Measurements from ENCODE around the gene SPTB. TPM values are rescaled to one million over a fixed set of nuclear protein-coding genes. Genes with fewer than 3 reads are reported as not detected.

SPTB gene
- total RNA-seq, 1 experiment from 2014 or later = 2.3 TPM

GRCh38 chr14:64811676-64812075 lies 68.0 kb downstream of the SPTB start:
- H3K79me2 ChIP-seq (ENCODE audit: insufficient read depth, low read length) = no peaks in the 10 kb centered on the region
- H3T11ph ChIP-seq (ENCODE audit: low read length) = no peak overlapping the region
- no peaks in the 10 kb centered on the region for H3K27me3 ChIP-seq (ENCODE audit: insufficient read depth, low read length)
- WGBS (ENCODE audit: extremely low coverage, insufficient read length, low lambda C conversion rate) = no CpG with 5 or more reads among the region's 1 CpG
- no peak overlapping the region for H4K8ac ChIP-seq (replicated peaks; ENCODE audit: insufficient read length, low read depth, low read length)
- Mint-ChIP-seq H3K27ac (no peak overlapping the region), H3K4me1 (peaks cover 4 to 6% of the 10 kb centered on the region in 2 experiments), H3K4me3 (no peak overlapping the region), H3K36me3 (ENCODE audit: insufficient read depth in 1 of 3, low read depth in 3 of 3) (no peaks in the 10 kb centered on the region), H3K27me3 (ENCODE audit: low read depth) (peaks cover 4% of the 10 kb centered on the region; the same call in 1 of the 2 replicates), H3K9me3 (no peaks in the 10 kb centered on the region)
- no peak overlapping the region for H3K18ac ChIP-seq (ENCODE audit: insufficient read length, low read depth, low read length)
- H2AK5ac ChIP-seq (ENCODE audit: insufficient read length, low read length) = no peak overlapping the region
- H2BK12ac ChIP-seq (ENCODE audit: insufficient read length, low read depth, low read length) = no peak overlapping the region
- no peak overlapping the region for H2BK20ac ChIP-seq (ENCODE audit: low read depth, low read length, poor library complexity, severe bottlenecking)
- no peak for DNase-seq
- no peak overlapping the region for H3K4ac ChIP-seq (ENCODE audit: low read depth, low read length)
- H3K23me2 ChIP-seq (ENCODE audit: insufficient read length, low read depth, low read length, poor library complexity, severe bottlenecking) = peaks cover 3% of the 10 kb centered on the region
- no peaks in the 10 kb centered on the region for H3K9me3 ChIP-seq (ENCODE audit: control insufficient read depth, low read depth, low read length)
- H3K27ac ChIP-seq (ENCODE audit: insufficient read length, low read depth, low read length) = no peak overlapping the region
- H3K14ac ChIP-seq (ENCODE audit: insufficient read depth, low read length) = no peak overlapping the region
- TF ChIP-seq CTCF (conservative IDR thresholded peaks at IDR 0.05) = no peak
- H3K23ac ChIP-seq (ENCODE audit: insufficient read length, low read depth, low read length) = no peak overlapping the region
- no peaks in the 10 kb centered on the region for H4K20me1 ChIP-seq (ENCODE audit: control insufficient read depth, insufficient read depth, insufficient read length)
- no peak overlapping the region for H3K4me2 ChIP-seq (ENCODE audit: insufficient read depth, insufficient read length, low read length)
- H2BK5ac ChIP-seq (ENCODE audit: insufficient read length, low read length) = no peak overlapping the region
- H4K91ac ChIP-seq (ENCODE audit: insufficient read length, low read depth, low read length) = no peak overlapping the region
- no peaks in the 10 kb centered on the region for H3K79me1 ChIP-seq (ENCODE audit: insufficient read depth, low read depth, low read length, poor library complexity, severe bottlenecking)
- no peaks in the 10 kb centered on the region; the same call in 1 of the 2 replicates for H3K4me1 ChIP-seq (ENCODE audit: insufficient read depth, low read length)
- no peak overlapping the region for H3K56ac ChIP-seq (ENCODE audit: insufficient read length, low read depth, low read length)
- no peak overlapping the region for H2AFZ ChIP-seq (ENCODE audit: low read length)
- no peak overlapping the region for H3K9ac ChIP-seq (ENCODE audit: extremely low read depth, insufficient read length, low read length)
- H4K5ac ChIP-seq (ENCODE audit: insufficient read length, low read depth, low read length) = no peak overlapping the region
- no peak overlapping the region for H2BK15ac ChIP-seq (ENCODE audit: low read depth, low read length)
- H2BK120ac ChIP-seq (ENCODE audit: low read depth, low read length, poor library complexity, severe bottlenecking) = no peak overlapping the region
